Measurements from ENCODE around the gene KIF5C.
A peak's percentile ranks its signal among the peaks of the same experiment; 100 is the strongest.

The KIF5C gene

DNA sequence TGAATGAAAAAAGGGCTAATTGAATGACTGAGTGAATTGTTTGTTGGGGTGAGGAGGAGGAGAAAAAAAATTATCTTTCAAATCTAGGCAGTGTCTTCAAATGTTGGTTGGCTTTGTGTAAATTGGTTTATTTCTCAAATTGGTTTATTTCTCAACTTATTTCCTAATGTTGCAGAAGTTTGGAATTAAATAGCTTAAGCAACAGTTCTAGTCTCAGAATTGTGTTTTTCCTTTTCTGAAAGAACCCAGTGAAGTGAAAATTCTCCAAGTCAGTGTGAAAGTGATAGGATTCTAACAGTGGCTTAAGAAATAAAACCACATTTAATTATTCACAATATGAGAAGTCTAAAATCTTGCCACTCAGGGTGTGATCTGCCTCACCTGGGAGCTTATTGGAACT lies 108.9 kb downstream of the KIF5C start:
- H3K27ac ChIP-seq (ENCODE audit: extremely low read depth, low read depth, low read length): no peak overlapping the region
- POLR2A ChIA-PET: interaction anchor here (0.6 kb wide), 1 partner anchor 99 kb away, joined by 3 read pairs; no protein-coding TSS in a partner anchor
- no peaks in the 10 kb centered on the region for H3K4me1 ChIP-seq (ENCODE audit: control insufficient read depth, insufficient read depth, low read length)
- TF ChIP-seq, protein P1, sequence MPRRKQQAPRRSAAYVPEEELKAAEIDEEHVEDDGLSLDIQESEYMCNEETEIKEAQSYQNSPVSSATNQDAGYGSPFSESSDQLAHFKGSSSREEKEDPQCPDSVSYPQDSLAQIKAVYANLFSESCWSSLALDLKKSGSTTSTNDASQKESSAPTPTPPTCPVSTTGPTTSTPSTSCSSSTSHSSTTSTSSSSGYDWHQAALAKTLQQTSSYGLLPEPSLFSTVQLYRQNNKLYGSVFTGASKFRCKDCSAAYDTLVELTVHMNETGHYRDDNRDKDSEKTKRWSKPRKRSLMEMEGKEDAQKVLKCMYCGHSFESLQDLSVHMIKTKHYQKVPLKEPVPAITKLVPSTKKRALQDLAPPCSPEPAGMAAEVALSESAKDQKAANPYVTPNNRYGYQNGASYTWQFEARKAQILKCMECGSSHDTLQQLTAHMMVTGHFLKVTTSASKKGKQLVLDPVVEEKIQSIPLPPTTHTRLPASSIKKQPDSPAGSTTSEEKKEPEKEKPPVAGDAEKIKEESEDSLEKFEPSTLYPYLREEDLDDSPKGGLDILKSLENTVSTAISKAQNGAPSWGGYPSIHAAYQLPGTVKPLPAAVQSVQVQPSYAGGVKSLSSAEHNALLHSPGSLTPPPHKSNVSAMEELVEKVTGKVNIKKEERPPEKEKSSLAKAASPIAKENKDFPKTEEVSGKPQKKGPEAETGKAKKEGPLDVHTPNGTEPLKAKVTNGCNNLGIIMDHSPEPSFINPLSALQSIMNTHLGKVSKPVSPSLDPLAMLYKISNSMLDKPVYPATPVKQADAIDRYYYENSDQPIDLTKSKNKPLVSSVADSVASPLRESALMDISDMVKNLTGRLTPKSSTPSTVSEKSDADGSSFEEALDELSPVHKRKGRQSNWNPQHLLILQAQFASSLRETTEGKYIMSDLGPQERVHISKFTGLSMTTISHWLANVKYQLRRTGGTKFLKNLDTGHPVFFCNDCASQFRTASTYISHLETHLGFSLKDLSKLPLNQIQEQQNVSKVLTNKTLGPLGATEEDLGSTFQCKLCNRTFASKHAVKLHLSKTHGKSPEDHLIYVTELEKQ (tag by site-specific recombination; IDR thresholded peaks at IDR 0.05; ENCODE audit: borderline replicate concordance): no peak
- TF ChIP-seq, protein P2, sequence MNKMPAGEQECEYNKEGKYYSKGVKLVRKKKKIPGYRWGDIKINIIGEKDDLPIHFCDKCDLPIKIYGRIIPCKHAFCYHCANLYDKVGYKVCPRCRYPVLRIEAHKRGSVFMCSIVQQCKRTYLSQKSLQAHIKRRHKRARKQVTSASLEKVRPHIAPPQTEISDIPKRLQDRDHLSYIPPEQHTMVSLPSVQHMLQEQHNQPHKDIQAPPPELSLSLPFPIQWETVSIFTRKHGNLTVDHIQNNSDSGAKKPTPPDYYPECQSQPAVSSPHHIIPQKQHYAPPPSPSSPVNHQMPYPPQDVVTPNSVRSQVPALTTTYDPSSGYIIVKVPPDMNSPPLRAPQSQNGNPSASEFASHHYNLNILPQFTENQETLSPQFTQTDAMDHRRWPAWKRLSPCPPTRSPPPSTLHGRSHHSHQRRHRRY (tag by site-specific recombination; IDR thresholded peaks at IDR 0.05): no peak
- no peak for TF ChIP-seq ZNF843 (tag by site-specific recombination; IDR thresholded peaks at IDR 0.05)
- no peak for TF ChIP-seq ZBTB17 (tag by site-specific recombination; IDR thresholded peaks at IDR 0.05)
- no peak for TF ChIP-seq ZNF184 (tag by site-specific recombination; IDR thresholded peaks at IDR 0.05)
- no peak for TF ChIP-seq ZNF266 (tag by site-specific recombination; IDR thresholded peaks at IDR 0.05; ENCODE audit: low read depth)
- no peak for TF ChIP-seq ZNF335 (tag by site-specific recombination; conservative IDR thresholded peaks at IDR 0.05)
- TF ChIP-seq ZNF354C (tag by site-specific recombination; IDR thresholded peaks at IDR 0.05; ENCODE audit: borderline replicate concordance, low read depth): no peak
- TF ChIP-seq GFI1B (tag by site-specific recombination; IDR thresholded peaks at IDR 0.05): no peak
- TF ChIP-seq ZNF248 (tag by site-specific recombination; IDR thresholded peaks at IDR 0.05): no peak
- TF ChIP-seq, protein P3, sequence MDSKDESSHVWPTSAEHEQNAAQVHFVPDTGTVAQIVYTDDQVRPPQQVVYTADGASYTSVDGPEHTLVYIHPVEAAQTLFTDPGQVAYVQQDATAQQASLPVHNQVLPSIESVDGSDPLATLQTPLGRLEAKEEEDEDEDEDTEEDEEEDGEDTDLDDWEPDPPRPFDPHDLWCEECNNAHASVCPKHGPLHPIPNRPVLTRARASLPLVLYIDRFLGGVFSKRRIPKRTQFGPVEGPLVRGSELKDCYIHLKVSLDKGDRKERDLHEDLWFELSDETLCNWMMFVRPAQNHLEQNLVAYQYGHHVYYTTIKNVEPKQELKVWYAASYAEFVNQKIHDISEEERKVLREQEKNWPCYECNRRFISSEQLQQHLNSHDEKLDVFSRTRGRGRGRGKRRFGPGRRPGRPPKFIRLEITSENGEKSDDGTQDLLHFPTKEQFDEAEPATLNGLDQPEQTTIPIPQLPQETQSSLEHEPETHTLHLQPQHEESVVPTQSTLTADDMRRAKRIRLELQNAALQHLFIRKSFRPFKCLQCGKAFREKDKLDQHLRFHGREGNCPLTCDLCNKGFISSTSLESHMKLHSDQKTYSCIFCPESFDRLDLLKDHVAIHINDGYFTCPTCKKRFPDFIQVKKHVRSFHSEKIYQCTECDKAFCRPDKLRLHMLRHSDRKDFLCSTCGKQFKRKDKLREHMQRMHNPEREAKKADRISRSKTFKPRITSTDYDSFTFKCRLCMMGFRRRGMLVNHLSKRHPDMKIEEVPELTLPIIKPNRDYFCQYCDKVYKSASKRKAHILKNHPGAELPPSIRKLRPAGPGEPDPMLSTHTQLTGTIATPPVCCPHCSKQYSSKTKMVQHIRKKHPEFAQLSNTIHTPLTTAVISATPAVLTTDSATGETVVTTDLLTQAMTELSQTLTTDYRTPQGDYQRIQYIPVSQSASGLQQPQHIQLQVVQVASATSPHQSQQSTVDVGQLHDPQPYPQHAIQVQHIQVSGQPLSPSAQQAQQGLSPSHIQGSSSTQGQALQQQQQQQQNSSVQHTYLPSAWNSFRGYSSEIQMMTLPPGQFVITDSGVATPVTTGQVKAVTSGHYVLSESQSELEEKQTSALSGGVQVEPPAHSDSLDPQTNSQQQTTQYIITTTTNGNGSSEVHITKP (tag by site-specific recombination; IDR thresholded peaks at IDR 0.05): no peak
- TF ChIP-seq ZNF621 (tag by site-specific recombination; IDR thresholded peaks at IDR 0.05): no peak
- no peak for TF ChIP-seq ZIC2 (tag by site-specific recombination; IDR thresholded peaks at IDR 0.05)
- no peak for TF ChIP-seq ZNF341 (tag by site-specific recombination; IDR thresholded peaks at IDR 0.05; ENCODE audit: low read depth)
- TF ChIP-seq ZNF792 (tag by site-specific recombination; IDR thresholded peaks at IDR 0.05): no peak
- no peak for TF ChIP-seq ZNF585B (tag by site-specific recombination; IDR thresholded peaks at IDR 0.05)
- no peak for TF ChIP-seq ZNF596 (tag by site-specific recombination; IDR thresholded peaks at IDR 0.05)
- no peak for TF ChIP-seq ZNF600 (tag by site-specific recombination; IDR thresholded peaks at IDR 0.05)
- TF ChIP-seq ZNF623 (tag by site-specific recombination; IDR thresholded peaks at IDR 0.05): no peak
- no peak overlapping the region for H3K4me3 ChIP-seq (ENCODE audit: low read depth, low read length)
- CTCF ChIA-PET: no interaction called here
- H3K9me3 ChIP-seq (ENCODE audit: control insufficient read depth, insufficient read depth, low read depth, low read length): no peaks in the 10 kb centered on the region
- H3K36me3 ChIP-seq (ENCODE audit: control insufficient read depth in 2 of 2, insufficient read depth in 1 of 2, low read length in 2 of 2): peaks cover 3 to 73% of the 10 kb centered on the region in 2 experiments; a peak in 2 of 3 replicates

DNA sequence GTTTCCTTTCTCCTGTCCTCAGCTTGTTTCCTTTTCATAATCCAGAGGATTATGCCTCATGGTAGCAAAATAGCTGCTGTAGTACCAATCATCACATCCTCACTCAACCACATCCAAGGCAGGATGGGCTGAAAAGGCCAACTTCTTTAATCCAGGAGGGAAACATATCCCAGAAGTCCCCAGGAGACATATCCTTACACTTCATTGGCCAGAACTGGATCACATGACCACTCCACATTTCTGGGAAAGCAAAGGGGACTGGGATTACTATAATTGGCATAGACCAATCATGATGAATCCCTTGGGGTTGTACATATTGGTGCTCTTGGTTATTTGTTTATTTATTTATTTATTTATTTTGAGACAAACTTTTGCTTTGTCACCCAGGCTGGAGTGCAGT lies 109.4 kb downstream of the KIF5C start:
- peaks cover 3 to 68% of the 10 kb centered on the region in 2 experiments; a peak in 2 of 3 replicates for H3K36me3 ChIP-seq (ENCODE audit: control insufficient read depth in 2 of 2, insufficient read depth in 1 of 2, low read length in 2 of 2)
- H3K4me3 ChIP-seq (ENCODE audit: low read depth, low read length): no peak overlapping the region
- no peak overlapping the region for H3K27ac ChIP-seq (ENCODE audit: extremely low read depth, low read depth, low read length)
- H3K4me1 ChIP-seq (ENCODE audit: control insufficient read depth, insufficient read depth, low read length): no peaks in the 10 kb centered on the region
- TF ChIP-seq ZNF10 (tag by site-specific recombination; IDR thresholded peaks at IDR 0.05) (no peak), SETDB1 (IDR thresholded peaks at IDR 0.05; ENCODE audit: insufficient read length, low read length) (peak; percentile 13)
- ChIA-PET POLR2A (no interaction called here), CTCF (no interaction called here)
- no peaks in the 10 kb centered on the region for H3K9me3 ChIP-seq (ENCODE audit: control insufficient read depth, insufficient read depth, low read depth, low read length)
